Measurements from ENCODE around the gene GMPR. TPM values are rescaled to one million over a fixed set of nuclear protein-coding genes. Genes with fewer than 3 reads are reported as not detected.

The GMPR gene
- total RNA-seq, 1 experiment from 2014 or later = 24.0 TPM

DNA sequence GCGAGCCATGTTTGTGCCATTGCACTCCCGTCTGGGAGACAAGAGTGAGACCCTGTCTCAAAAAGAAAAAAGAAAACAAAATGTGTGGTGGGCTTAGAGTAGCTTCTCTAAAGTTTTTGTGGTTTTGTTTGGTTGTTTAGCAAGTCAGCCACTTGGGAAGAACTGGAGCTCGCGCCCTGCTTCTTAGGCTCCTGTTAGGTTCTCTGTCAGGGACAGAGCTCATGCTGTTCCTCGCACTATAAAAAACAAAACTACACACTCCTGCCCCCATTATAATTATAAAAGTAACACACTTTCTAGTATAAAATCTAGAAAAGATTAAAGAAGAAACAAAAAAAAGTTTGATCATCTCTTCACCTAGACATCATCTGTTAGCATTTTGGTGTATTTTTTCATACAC is 33.0 kb downstream of the GMPR start:
- RAD21 ChIA-PET (ENCODE audit: low non-redundant PET in 1 of 2, low total read pairs in 2 of 2, uncharacterized antibody in 2 of 2, unreplicated experiment in 2 of 2) = no interaction called here
- BruUV-seq (replicated peaks) = no TSS peak
- Histone ChIP-seq H3K4me1 (ENCODE audit: control insufficient read depth in 1 of 2, insufficient read depth in 2 of 2, low read length in 2 of 2) (peaks cover 1% of the 10 kb centered on the region in 2 experiments; a peak in 3 of 4 replicates), H3K4me3 (replicated peaks in 1 of 2; ENCODE audit: low read depth in 1 of 2, low read length in 2 of 2) (no peak overlapping the region), H3K4me2 (ENCODE audit: low read length) (no peak overlapping the region), H4K20me1 (ENCODE audit: insufficient read depth) (no peaks in the 10 kb centered on the region), H3K27me3 (ENCODE audit: insufficient read depth, low read length) (no peaks in the 10 kb centered on the region), H3K36me3 (ENCODE audit: control insufficient read depth in 1 of 2, insufficient read depth in 2 of 2, low read length in 2 of 2) (no peaks in the 10 kb centered on the region), H3K9me2 (ENCODE audit: insufficient read depth) (no peaks in the 10 kb centered on the region), H3K27ac (ENCODE audit: low read depth, low read length) (no peak overlapping the region), H3K9me3 (ENCODE audit: control insufficient read depth in 1 of 2, insufficient read depth in 1 of 2, low read depth in 1 of 2, low read length in 2 of 2) (no peaks in the 10 kb centered on the region), H2AFZ (ENCODE audit: low read depth, low read length, poor library complexity, severe bottlenecking) (no peak overlapping the region), H3K9ac (ENCODE audit: low read length) (no peak overlapping the region), H3K79me2 (ENCODE audit: insufficient read depth, low read length) (no peaks in the 10 kb centered on the region)
- ATAC-seq (no peak), DNase-seq (ENCODE audit: low read depth, low spot score) (no peak)
- intact Hi-C loops (cut with micrococcal nuclease) = no loop called here
- CTCF ChIA-PET = no interaction called here
- TF ChIP-seq ZFX (IDR thresholded peaks at IDR 0.05) (no peak), MAX (IDR thresholded peaks at IDR 0.05) (no peak), POLR2A (IDR thresholded peaks at IDR 0.05; ENCODE audit: borderline replicate concordance, extremely low read depth, insufficient read depth, insufficient read length) (no peak), ELF1 (IDR thresholded peaks at IDR 0.05; ENCODE audit: borderline replicate concordance, low read depth) (no peak), JUND (IDR thresholded peaks at IDR 0.05) (no peak), SIN3A (IDR thresholded peaks at IDR 0.05; ENCODE audit: low read depth) (no peak), REST (IDR thresholded peaks at IDR 0.05; ENCODE audit: low read depth) (no peak), TCF7L2 (IDR thresholded peaks at IDR 0.05; ENCODE audit: borderline replicate concordance, extremely low read depth, insufficient read depth, insufficient read length) (no peak), POLR2AphosphoS5 (IDR thresholded peaks at IDR 0.05; ENCODE audit: low read depth, low read length) (no peak), FOSL1 (IDR thresholded peaks at IDR 0.05; ENCODE audit: low read depth) (no peak), EGR1 (IDR thresholded peaks at IDR 0.05; ENCODE audit: low read depth) (no peak), ZNF274 (IDR thresholded peaks at IDR 0.05; ENCODE audit: low read depth, low read length) (no peak)
- TF ChIP-seq, protein P1, sequence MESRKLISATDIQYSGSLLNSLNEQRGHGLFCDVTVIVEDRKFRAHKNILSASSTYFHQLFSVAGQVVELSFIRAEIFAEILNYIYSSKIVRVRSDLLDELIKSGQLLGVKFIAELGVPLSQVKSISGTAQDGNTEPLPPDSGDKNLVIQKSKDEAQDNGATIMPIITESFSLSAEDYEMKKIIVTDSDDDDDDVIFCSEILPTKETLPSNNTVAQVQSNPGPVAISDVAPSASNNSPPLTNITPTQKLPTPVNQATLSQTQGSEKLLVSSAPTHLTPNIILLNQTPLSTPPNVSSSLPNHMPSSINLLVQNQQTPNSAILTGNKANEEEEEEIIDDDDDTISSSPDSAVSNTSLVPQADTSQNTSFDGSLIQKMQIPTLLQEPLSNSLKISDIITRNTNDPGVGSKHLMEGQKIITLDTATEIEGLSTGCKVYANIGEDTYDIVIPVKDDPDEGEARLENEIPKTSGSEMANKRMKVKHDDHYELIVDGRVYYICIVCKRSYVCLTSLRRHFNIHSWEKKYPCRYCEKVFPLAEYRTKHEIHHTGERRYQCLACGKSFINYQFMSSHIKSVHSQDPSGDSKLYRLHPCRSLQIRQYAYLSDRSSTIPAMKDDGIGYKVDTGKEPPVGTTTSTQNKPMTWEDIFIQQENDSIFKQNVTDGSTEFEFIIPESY (IDR thresholded peaks at IDR 0.05; ENCODE audit: extremely low read depth, insufficient replicate concordance, low read length) = no peak
- TF ChIP-seq, protein P2, sequence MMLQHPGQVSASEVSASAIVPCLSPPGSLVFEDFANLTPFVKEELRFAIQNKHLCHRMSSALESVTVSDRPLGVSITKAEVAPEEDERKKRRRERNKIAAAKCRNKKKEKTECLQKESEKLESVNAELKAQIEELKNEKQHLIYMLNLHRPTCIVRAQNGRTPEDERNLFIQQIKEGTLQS (IDR thresholded peaks at IDR 0.05) = no peak
- POLR2A ChIA-PET = no interaction called here
